Fibroblast of skin of abdomen (primary cell): ENCODE measurements around the gene BANP.
A peak's percentile ranks its signal among the peaks of the same experiment; 100 is the strongest.
"Not testable (repeated sequence)": the region's sequence is repeated elsewhere in the genome, so short reads cannot be mapped to it uniquely, and the experiment has no call there.

Source experiments
- DNase-seq: peaks from one replicate; pipeline ENCODE4 v3.0.0-alpha.2; 2013

Gene BANP

DNA sequence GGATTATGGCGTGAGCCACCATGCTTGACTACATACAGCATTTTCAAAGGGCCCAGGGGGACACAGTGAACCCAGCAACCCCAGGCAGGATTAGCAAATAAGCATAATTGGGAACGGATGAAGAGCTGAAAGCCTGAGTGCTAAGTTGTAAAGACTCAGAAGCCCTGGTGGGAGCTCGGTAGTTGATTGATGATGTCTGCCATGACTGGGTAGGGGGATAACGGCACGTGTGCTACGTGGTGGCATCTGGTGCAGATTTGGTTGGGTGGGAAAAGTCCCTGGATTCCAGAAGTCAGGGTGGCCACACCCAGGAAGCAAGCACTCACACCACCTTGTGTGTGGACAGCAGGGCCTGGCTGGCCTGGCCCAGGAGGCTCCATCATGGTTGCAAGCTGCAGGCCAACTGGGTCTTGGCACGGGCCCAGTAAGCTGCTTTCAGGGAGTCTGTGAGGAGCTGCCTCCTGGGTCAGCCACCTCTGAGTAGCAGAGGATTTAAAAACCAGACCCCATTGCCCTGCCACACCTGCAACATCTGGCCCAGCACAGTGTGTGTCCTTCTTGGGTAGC is 154.4 kb downstream of the BANP start:
- DNase-seq, result not testable (repeated sequence)

DNA sequence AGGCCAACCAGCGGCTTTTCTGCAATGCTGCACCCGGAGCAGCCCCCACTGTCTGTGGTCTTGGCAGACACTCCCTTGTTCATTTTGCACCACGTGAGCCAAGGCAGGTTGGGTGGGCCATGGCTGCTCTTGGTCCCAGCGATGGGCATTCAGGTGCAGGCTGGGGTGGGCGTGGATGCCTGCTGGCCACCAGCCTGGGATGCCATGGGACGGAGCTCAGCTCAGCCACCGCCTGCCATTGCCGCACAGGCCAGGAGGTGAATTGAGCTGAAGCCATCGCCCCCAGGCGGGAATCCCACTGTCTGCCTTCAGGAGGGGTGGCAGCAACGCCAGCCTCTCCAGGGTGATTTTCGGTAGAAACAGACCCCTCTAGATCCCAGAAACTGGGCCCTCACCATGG is 155.3 kb downstream of the BANP start:
- DNase-seq, result not testable (repeated sequence)

DNA sequence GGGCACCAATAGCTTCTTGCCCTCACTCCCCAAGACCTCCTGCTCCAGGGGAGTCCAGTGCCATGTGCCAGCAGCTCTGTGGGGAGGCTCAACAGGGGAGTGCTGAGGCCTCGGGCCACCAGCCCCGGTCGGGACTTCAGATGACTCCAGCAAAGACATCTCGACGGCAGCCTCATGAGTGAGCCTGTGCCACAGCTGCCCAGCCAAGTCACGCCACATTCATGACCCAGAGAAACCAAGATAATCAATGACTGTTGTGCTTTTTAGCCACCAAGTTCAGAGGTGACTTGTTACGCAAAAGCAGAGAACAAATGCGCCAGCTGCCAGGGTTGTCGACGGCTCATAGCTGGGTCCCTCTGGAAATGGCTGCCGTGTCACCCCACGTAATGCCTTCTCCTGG is 157.5 kb downstream of the BANP start:
- DNase-seq, result no peak

DNA sequence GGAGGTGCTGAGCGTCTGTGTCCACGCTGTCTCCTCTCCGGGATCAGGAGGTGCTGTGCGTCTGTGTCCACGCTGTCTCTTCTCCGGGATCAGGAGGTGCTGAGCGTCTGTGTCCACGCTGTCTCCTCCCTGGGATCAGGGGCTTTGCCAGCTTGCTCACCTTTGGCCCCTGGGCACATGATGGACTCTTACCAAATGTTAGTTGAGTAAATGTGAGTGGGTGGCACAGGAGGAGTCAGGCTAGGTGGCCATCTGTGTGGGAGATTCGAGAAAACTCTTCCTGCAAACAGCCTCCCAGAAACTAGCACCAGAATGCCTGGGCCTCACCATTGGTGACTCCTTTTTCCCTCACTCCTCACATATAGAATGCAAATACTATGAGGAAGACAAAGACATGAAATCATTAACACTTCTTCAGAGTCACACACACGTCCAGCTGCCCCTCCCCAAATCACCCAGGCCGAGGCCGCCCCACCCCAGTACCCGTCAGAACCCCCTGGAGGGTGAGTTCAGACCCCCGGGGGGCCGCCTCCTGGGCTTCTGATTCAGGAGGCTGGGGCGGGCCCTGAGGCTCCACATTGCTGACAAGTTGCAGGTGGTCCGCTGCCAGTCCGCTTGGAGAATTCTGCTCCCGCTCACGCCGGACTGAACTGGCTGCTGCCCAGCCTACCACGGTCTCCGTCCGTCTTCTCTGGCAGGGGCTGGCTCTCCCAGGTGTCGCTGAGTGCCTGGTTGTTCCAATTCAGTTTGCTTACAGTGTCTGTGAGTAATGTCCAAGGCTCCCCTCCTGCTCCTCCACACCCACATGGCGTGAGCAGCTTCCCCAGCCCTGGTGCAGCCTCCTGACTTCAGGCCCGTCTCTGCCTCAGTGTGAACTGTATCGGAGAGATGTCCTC is 158.7 kb downstream of the BANP start:
- DNase-seq, result not testable (repeated sequence)

DNA sequence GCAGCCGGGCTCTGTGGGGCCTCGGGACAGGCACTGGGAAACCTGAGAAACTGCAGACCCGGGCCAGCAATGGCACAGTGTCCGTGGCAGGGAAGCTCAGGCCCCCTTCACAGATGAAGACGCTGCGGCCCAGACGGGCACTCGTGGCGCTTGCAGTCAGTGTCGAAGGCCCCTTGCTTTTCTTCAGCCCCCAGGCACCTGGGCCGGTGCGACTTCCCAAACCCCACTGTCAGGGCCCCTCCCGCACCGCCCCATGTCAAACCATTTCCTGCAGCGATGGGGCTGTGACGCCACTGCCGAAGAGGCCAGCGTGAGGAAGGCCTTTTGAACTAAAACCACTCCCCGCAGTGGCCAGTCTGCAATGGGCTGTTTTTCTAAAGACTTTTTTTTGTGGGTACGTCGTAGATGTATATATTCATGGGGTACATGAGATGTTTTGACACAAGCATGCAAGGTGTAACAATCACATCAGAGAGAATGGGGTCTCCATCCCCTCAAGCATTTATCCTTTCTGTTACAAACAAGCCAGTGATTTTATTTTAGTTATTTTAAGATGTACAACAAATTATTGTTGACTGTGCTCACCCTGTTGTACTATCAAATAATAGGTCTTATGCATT is 159.8 kb downstream of the BANP start:
- not testable (repeated sequence) for DNase-seq

DNA sequence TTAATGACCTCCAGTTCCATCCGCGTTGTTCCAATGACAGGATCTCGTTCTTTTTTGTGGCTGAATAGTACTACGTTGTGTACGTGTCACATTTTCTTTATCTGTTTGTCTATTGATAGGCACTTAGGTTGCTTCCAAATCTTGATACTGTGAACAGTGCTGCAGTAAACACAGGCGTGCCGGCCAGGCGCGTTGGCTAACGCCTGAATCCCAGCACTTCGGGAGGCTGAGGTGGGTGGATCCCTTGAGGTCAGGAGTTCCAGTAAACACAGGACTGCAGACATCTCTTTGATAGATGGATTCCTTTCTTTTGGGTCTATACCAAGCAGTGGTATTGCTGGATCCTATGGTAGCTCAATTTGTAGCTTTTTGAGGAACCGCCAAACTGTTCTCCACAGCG is 160.7 kb downstream of the BANP start:
- DNase-seq, result not testable (repeated sequence)

DNA sequence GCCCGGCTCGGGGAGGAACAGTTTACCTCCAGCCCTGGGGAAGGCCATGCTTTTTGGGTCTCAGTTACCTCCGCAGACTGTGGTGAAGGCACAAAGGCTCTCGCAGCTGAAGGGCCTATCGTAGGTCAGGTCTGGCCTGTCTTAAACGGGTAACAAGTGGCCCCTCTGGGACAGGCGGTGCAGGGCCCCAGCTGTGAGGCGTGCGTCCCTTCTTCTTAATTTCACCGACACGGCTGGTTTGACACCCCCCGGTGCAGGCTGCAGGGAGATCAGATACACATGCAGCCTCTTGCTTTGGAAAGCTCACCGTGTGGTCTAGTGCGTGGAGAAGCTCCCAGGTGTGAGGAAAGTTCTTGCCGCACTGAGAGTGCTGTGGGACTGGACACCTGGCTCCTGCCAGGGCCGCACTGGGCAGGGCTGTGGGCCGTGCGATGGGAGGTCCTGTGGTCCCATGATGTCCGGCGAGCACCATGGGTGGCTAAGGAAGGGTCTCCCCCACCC is 162.4 kb downstream of the BANP start:
- DNase-seq, result no peak

DNA sequence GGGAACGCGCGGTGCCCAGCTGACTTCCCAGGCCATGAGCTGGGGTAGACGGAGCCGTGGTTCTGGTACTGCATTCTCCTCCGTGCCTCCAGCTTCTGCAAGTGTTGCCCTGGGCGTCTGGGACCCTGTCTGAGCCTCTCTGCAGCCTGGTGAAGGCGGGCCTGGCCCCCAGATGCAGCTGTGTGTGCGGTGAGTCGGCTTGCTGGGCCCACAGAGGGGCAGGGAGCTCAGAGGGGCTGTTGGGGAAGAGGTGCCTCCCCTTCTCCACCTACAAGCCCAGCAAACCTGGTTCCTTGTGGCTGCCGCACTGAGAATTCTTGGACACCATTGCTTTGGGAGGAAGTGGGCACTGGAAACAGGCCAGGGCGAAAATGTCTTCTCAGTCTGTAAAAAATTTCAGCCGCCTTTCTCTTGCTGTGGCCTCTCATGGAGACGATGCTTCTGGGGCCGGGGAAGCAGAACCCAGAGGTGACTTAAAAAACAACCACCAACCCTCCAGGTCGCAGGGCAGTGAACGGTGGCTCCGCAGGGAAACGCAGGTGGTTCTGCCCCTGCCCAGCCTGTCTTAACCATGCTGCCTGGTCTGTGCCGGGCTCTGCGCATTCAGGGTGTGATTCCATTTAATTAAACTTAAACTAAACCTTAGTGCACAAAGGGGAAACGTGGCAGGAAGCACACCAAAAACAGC is 163.5 kb downstream of the BANP start:
- DNase-seq, result not testable (repeated sequence)

DNA sequence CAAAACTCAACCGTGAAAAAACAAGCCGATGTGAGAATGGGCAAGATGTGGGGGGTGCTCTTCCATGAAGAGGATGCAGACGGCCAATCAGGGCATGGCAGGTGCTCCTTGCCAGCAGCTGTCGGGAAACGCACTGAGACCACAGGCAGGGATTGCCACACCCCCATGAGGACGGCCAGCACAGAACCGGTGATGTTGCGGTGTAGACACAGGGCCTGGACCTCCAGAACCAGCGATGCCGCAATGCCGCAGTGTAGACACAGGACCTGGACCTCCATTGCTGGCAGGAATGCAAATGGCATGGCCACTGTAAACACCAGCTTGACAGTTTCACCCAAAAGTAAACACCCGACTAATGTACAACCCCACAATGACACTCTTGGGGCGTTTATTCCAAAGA is 164.9 kb downstream of the BANP start:
- no peak for DNase-seq

DNA sequence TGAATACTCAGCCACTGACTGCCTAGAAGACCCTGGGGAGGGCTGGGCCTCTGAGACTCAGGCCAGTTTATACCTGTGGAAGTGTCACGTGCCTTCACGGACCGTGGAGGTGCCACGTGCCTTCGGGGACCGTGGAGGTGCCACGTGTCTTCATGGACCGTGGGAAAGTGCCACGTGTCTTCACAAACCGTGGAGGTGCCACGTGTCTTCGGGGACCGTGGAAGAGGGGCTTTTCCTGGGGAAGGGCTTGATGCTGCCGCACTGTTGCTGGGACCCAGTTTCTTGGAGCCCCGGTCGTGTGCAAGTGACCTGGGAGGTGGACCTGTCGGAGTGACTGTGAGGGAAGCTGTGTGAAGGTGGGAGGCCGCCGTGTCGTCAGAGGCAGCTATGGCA is 166.2 kb downstream of the BANP start:
- DNase-seq, result no peak

DNA sequence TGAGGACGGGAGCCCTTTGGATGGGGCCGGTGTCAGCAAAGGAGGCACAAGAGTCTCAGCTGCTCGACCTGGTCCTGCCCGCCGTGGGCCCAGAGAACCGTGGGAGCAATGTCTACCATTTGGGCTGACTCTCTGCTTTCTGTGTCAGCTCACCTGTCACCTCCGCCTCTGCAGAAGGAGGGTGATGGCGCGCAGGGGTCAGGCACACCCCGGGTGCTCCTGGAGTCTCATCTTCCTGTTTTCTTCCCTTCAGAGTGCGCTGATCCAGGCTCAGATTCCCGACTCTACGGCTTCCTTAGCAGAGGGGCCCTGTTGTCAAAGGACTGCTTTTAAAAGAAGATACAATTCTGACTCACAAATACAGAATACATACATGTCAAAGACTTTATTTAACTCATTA is 167.1 kb downstream of the BANP start:
- DNase-seq, result no peak

DNA sequence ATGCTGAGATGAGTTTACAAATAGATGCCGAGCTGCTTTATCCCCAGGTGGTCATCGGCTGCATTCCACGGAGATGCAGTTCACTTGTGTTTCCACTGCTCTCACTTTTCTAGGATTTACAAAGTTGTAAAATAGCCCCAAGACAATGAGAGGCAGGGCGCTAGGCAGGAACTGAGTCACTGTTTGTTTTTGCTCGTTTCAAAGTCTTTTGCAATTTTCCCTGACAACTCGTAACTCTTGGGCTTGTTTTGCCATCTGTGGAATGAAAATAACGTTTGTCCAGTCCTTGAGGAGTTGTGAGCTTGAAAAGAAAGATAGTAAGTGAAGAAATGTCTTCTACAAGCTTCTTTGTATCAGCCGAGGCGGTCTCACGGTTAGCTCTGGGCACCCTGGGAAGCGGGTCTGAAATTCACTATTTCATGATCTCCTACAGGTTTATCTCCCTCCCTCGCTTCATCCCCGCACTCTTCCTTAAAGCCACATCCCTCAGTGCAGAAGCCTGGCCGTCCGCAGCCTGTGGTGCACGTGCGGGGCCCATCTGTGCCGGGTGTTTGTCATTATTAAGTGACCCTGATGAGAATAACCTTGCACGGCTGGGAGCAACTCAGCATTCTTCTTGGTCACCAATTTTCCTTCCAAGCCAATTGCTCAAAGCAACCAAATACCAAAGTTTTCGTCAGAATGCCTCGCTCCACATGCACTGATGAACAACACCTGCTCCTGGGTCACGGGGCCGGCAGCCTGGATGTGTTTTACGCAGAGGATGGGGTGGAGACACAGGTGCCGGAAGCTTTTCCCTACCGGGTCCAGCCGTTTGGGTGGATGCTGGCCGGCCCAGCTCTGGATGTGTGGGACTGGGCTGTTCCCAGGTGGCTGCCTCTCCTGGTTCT is 167.9 kb downstream of the BANP start:
- DNase-seq, result peak; percentile 83

DNA sequence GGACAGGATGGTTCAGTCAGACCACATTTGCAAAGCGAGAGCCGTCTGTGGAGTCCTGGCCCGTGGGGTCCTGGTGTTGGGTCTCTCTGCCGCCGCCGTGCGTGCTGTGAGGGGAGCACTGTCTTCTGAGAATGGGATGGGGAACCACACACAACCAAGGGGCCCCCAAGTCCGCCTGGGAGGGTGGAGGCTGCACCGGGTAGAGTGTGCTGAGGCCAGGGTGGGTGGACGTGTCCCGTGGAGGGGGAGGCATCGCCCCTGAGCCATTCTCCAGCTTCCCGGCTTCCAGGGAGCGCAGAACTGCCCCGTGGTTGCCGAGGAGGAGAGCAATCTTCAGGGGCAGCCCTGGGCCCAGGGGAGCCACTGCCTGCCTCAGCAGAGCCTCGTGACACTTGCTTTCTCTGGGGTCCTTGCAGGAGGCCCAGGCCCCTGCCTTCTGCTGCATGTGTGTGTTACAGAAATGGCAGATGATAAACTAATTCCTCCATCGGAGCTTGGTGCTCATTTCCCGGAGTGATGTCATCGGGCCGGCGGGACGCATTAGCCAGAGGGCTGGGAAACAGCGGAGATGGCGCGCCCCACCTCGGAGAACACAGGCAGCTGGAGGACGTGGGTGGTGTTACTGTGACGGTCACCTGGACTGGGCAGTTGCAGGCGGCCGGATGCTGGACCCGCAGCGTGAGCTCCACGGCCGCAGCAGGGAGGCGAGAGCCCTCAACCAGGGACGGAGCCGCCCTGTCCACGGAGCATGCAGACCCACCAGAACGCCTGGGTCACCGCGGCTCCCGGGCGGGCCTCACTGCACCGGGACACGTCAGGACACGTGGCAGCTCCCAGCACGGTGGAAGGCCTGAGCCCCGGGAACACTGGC is 168.9 kb downstream of the BANP start:
- not testable (repeated sequence) for DNase-seq

DNA sequence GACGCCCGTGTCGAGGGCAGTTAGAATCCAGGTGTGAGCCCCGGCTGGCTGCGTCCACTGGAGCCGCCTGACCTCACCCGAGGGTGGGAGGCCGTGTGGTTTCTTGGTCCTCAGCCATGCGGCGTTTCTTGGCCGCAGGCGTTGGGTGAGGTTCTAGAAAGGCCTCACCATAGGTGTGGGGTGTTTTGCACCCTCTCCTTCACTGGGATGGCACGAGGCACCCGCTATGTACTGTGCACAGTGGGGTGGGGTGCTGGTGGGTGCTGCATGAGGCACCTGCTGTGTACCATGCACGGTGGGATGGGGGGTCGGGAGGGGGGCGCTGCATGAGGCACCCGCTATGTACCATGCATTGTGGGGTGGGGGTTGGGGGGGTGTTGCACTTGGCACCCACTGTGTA is 169.6 kb downstream of the BANP start:
- no peak for DNase-seq

DNA sequence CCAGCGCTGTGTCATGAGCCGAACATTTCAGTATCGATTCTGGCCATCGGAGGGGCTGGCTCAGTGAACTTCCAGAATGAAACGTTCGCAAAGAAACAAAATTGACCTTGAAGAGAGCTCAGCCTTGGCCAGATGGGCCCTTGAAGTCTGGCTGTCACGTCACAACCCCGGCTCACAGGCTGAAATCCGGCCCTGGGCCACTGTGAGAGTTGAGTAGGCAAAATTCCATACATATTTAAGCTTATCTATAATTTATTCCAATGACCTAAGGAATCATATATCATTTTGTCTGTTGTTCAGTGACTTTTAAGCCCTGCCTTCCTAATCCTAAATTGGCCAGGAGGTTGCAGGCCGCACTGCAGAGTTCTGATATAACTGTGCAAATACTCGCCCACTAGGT is 170.2 kb downstream of the BANP start:
- DNase-seq, result peak; percentile 43

DNA sequence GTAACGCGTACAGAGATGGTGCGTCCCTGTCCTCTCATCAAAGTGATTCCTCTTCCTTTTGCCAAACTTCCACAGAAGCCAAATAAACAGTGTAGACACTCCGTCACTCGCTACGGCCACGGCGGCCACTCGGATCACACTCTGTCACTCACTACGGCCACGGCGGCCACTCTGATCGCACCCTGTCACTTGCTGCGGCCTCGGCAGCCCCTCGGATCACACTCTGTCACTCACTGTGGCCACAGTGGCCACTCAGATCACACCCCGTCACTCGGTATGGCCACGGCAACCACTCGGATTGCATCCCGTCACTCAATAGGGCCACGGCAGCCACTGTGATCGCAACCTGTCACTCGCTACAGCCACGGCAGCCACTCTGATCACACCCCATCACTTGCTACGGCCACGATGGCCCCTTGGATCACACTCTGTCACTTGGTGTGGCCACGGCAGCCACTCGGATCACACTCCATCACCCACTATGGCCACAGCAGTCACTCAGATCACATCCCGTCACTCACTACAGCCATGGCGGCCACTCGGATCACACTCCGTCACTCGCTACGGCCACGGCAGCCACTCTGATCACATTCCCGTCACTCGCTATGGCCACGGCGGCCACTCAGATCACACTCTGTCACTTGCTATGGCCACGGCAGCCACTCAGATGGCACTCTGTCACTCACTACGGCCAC is 170.8 kb downstream of the BANP start:
- no peak for DNase-seq
